Activated B cell treated with CpG ODN at 0.5 μM for 24 hours (primary cell): ENCODE data around the gene FCN1. TPM values are rescaled to one million over a fixed set of nuclear protein-coding genes. Genes with fewer than 3 reads are reported as not detected.

Experiments
- ATAC-seq: fragments of 200-7000 bp; cut with Tn5 transposase; one replicate; pipeline ENCODE4 v1.10.0; 2021; ENCODE audit warnings: low read depth, mild to moderate bottlenecking, moderate library complexity
- CTCF ChIA-PET: fragments of 350-600 bp; sonication (Branson Sonifier 250); formaldehyde crosslinking; loops from one replicate; lab custom pipeline; 2021; ENCODE audit warnings: antibody characterized with exemption; lab: Charles Lee
- POLR2A ChIA-PET: fragments of 350-600 bp; sonication (Branson Sonifier 250); formaldehyde crosslinking; loops from one replicate; lab custom pipeline; 2021; ENCODE audit warnings: antibody characterized with exemption; lab: Charles Lee
- DNase-seq: peaks from one replicate; pipeline ENCODE4 v3.0.0; 2022
- H3K27ac Mint-ChIP-seq: one replicate; pipeline ENCODE4 v1.8.0; 2020; ENCODE audit warnings: mixed read lengths
- H3K27me3 Mint-ChIP-seq: one replicate; pipeline ENCODE4 v1.8.0; 2021; ENCODE audit warnings: mixed read lengths
- H3K36me3 Mint-ChIP-seq: one replicate; pipeline ENCODE4 v1.8.0; 2021; ENCODE audit warnings: low read depth, mixed read lengths
- H3K4me1 Mint-ChIP-seq: one replicate; pipeline ENCODE4 v1.8.0; 2021; ENCODE audit warnings: mixed read lengths
- H3K4me3 Mint-ChIP-seq: one replicate; pipeline ENCODE4 v1.8.0; 2020; ENCODE audit warnings: mild to moderate bottlenecking, mixed read lengths
- H3K9me3 Mint-ChIP-seq: one replicate; pipeline ENCODE4 v1.8.0; 2020; ENCODE audit warnings: mixed read lengths
- intact Hi-C: fragments of 100-400 bp; cut with micrococcal nuclease; formaldehyde crosslinking; loops from one replicate; pipeline ENCODE4 v1.15.1; 2024
- total RNA-seq: library from RNA; stranded (reverse); gene quantifications from 2 replicates; pipeline ENCODE4 v1.2.3, GENCODE V29; 2022
- TF ChIP-seq, protein P1 (sequence below): fragments of 200-600 bp; IDR thresholded peaks from one replicate; pipeline ENCODE4 v1.8.0; 2022; ENCODE audit warnings: antibody characterized with exemption, mild to moderate bottlenecking

Gene FCN1
- total RNA-seq, 1 donor from 2014 or later = 0.44 TPM

DNA sequence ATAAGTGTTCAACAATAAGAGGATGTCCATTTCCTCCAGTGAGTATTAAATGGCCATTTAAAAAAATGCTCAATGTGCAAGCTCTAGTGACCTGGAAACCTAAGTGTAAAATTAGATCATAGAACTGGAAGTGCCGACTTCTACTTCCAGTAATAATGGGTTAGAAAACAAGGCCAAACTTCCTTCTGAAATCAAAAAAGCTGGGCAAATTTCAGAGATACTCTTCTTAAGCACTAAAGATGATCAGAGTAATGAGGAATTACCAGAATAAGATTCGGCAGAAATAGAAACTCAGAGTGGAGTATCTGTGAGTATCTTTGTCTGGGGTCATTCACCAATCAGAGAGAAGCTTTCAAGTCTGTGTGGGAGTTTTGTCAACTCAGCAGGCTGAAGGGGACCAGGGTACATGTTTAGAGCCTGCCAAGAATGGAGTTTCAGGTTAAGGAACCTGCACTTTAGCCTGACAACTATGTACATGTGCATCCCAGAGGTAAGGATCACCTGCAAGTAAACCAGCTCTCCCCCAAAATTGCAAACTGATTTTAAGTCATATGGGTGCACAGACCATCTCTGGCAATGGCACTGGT is 20.0 kb downstream of the FCN1 start:
- no peak overlapping the region for H3K27ac Mint-ChIP-seq
- peaks cover 1% of the 10 kb centered on the region for H3K36me3 Mint-ChIP-seq
- peaks cover 4% of the 10 kb centered on the region for H3K27me3 Mint-ChIP-seq
- no peak for DNase-seq
- ChIA-PET POLR2A (no interaction called here), CTCF (no interaction called here)
- peaks cover 8% of the 10 kb centered on the region for H3K9me3 Mint-ChIP-seq
- TF ChIP-seq, protein P1, sequence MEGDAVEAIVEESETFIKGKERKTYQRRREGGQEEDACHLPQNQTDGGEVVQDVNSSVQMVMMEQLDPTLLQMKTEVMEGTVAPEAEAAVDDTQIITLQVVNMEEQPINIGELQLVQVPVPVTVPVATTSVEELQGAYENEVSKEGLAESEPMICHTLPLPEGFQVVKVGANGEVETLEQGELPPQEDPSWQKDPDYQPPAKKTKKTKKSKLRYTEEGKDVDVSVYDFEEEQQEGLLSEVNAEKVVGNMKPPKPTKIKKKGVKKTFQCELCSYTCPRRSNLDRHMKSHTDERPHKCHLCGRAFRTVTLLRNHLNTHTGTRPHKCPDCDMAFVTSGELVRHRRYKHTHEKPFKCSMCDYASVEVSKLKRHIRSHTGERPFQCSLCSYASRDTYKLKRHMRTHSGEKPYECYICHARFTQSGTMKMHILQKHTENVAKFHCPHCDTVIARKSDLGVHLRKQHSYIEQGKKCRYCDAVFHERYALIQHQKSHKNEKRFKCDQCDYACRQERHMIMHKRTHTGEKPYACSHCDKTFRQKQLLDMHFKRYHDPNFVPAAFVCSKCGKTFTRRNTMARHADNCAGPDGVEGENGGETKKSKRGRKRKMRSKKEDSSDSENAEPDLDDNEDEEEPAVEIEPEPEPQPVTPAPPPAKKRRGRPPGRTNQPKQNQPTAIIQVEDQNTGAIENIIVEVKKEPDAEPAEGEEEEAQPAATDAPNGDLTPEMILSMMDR = no peak
- no peak for ATAC-seq
- no peak overlapping the region for H3K4me3 Mint-ChIP-seq
- H3K4me1 Mint-ChIP-seq = no peaks in the 10 kb centered on the region
- intact Hi-C loops = no loop called here

DNA sequence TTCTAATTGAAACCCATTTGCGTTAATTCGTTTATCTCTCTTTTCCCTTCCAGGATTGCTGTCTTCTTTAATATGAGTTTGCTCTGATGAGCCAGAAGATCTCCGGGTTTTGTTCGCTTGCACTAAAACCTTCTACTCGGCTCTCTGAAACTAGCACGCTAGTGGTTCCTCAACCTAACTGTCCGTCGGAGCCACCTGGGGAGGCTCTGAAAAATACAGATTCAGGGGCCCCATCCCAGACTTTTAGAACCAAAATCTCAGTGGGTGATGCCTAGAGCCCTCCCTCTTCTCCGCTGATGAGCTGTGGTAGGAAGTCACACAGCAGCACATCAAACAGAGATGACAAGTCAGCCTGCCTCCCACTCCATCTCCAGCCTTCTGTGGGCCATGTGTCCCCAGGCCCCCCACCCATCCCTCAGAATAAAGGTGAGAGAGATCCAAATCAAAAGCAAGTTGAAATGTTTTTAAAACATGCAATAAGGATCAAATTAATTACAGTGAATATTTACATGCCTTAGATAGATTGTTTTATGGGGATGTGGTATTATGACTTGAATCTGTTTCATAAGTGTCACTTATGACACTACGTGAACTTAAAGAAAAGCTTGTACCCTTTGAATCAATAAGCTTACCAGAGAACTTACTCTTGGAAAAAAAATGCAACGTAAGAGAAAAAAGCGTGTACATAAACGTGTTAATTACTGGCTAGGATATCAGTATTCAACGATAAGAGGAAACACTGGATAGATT is 20.7 kb downstream of the FCN1 start:
- intact Hi-C loops = no loop called here
- no peak overlapping the region for H3K4me3 Mint-ChIP-seq
- H3K9me3 Mint-ChIP-seq = peaks cover 8% of the 10 kb centered on the region
- ATAC-seq = no peak
- H3K4me1 Mint-ChIP-seq = no peaks in the 10 kb centered on the region
- peaks cover 1% of the 10 kb centered on the region for H3K36me3 Mint-ChIP-seq
- ChIA-PET CTCF (no interaction called here), POLR2A (no interaction called here)
- H3K27ac Mint-ChIP-seq = no peak overlapping the region
- TF ChIP-seq, protein P1 = no peak
- H3K27me3 Mint-ChIP-seq = peaks cover 3% of the 10 kb centered on the region
- no peak for DNase-seq

DNA sequence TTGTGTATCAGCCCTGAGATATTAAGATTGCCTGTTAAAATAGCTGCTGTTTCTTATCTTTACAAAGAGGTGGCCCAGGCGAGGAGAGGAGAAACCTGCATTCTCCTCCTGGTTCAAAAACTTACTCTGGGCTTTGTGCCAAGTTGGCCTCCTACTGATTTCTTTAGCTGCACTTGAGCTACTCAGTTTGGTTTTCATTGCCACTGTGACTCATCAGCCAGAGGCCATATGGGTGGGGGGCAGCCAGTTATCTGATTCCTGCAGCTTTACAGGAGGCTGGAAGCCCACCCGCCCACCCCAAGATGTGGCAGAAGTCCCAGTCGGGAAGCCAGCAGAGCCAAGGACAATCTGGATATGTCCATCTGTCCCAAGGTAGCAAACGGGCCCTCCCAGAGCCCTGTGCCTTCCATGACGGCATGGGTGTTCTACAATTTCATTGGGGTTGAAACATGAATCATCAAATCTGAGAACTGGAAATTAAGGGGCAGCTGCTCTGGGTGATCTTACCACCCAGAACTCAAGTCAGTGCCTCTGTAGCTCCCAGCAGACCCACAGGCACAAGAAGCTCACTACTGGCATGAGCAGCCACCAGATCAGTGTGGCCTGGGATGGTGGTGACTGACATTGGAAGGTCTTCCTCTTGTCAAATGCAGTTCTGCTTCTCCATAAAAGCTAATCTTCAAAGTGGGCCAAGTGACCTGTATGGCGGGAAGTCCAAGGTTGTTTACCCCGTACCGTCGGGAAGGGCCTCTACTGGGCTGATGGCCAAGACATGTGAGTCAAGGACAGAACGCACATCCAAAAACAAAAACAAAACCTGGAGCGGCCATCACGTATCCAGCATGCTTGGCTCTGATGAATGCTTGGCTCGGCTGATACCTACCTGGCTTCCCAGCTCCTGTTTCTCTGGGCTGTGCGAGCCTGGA is 21.5 kb downstream of the FCN1 start:
- Mint-ChIP-seq H3K27me3 (peaks cover 3% of the 10 kb centered on the region), H3K27ac (no peak overlapping the region), H3K9me3 (peaks cover 8% of the 10 kb centered on the region), H3K4me3 (no peak overlapping the region), H3K4me1 (no peaks in the 10 kb centered on the region), H3K36me3 (peaks cover 1% of the 10 kb centered on the region)
- intact Hi-C loops = no loop called here
- POLR2A ChIA-PET = no interaction called here
- CTCF ChIA-PET = no interaction called here
- no peak for DNase-seq
- ATAC-seq = no peak
- TF ChIP-seq, protein P1 = no peak

DNA sequence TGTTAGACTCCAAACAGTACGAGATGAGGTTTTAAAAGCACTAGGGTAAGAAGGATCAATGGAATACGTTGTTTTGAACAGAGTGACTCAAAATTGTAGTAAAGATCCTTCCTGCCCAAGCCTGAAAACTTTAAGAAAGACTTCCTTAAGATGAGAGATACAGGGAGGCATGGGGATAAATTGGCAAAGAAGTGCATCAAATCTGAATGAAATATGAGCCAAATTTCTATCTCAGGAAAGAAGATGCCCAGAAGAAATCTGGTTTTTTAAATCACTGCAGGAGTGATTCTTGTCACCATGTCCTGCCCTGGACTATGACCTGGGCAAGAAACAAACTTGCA is 22.2 kb downstream of the FCN1 start:
- H3K4me1 Mint-ChIP-seq = no peaks in the 10 kb centered on the region
- no peak overlapping the region for H3K4me3 Mint-ChIP-seq

More for the DNA sequence above, 22.2 kb downstream of the FCN1 start:
- intact Hi-C loops = no loop called here
- DNase-seq (no peak), ATAC-seq (no peak)
- H3K27ac Mint-ChIP-seq = no peak overlapping the region
- H3K9me3 Mint-ChIP-seq = peaks cover 8% of the 10 kb centered on the region
- TF ChIP-seq, protein P1 = no peak
- CTCF ChIA-PET = no interaction called here
- peaks cover 1% of the 10 kb centered on the region for H3K36me3 Mint-ChIP-seq
- peaks cover 3% of the 10 kb centered on the region for H3K27me3 Mint-ChIP-seq
- POLR2A ChIA-PET = no interaction called here
